NT2/D1 (cell line): ENCODE measurements around the gene ANTXR2.

ENCODE experiments used
- DNase-seq: peaks from one replicate; pipeline ENCODE4 v3.0.0-alpha.2; 2011; ENCODE audit warnings: low read depth, low spot score
- H3K27me3 ChIP-seq: 2 replicates; pipeline ENCODE4 v1.6.0; 2011; ENCODE audit warnings: mild to moderate bottlenecking; ENCODE audit not compliant: insufficient read length, insufficient read depth
- H3K36me3 ChIP-seq: 2 replicates; pipeline ENCODE4 v1.6.1; 2011; ENCODE audit warnings: mild to moderate bottlenecking, low read length, mixed read lengths; ENCODE audit not compliant: insufficient read depth, insufficient read length
- H3K4me1 ChIP-seq: 2 replicates; pipeline ENCODE4 v1.5.1; 2011; ENCODE audit not compliant: insufficient read depth, insufficient read length
- H3K4me3 ChIP-seq: 2 replicates; pipeline ENCODE4 v1.5.1; 2011; ENCODE audit warnings: low read depth; ENCODE audit not compliant: insufficient read length
- H3K9ac ChIP-seq: 2 replicates; pipeline ENCODE4 v1.6.0; 2011; ENCODE audit warnings: low read depth; ENCODE audit not compliant: insufficient read length
- H3K9me3 ChIP-seq: 2 replicates; pipeline ENCODE4 v1.5.1; 2011; ENCODE audit warnings: mild to moderate bottlenecking, low read length; ENCODE audit not compliant: insufficient read depth
- SUZ12 ChIP-seq: IDR thresholded peaks from 2 replicates; pipeline ENCODE4 v1.6.1; 2011; ENCODE audit not compliant: insufficient read length, insufficient read depth; ENCODE audit errors: extremely low read depth
- YY1 ChIP-seq: IDR thresholded peaks from 2 replicates; pipeline ENCODE4 v1.6.1; 2011; ENCODE audit not compliant: insufficient read length, insufficient read depth
- ZNF274 ChIP-seq: IDR thresholded peaks from 2 replicates; pipeline ENCODE4 v1.6.1; 2011; ENCODE audit warnings: mild to moderate bottlenecking, low read depth, low read length

Gene ANTXR2

DNA sequence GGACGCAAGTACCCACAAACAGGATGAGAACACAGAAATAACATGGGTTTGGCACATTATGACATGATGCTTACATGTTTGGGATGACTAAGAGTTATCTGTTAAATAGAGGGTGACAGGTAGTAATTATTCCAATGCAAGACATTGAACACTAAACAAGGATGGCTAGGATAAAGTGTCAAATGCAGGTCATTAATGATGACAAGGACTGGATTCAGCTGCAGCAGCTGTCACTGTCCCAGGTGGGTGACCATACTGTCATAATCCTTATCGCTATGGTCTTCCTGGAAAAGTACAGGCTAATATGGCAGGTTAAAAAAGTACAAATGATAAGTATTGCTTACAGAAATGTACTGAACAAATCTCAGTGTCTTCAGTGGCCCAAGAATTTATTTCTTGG is 123.9 kb downstream of the ANTXR2 start:
- no peak for TF ChIP-seq YY1
- TF ChIP-seq SUZ12, result no peak
- TF ChIP-seq ZNF274, result no peak
- Histone ChIP-seq H3K4me3 (no peak overlapping the region), H3K9ac (no peak overlapping the region), H3K36me3 (no peaks in the 10 kb centered on the region), H3K4me1 (no peaks in the 10 kb centered on the region), H3K27me3 (no peaks in the 10 kb centered on the region), H3K9me3 (no peaks in the 10 kb centered on the region)
- no peak for DNase-seq

DNA sequence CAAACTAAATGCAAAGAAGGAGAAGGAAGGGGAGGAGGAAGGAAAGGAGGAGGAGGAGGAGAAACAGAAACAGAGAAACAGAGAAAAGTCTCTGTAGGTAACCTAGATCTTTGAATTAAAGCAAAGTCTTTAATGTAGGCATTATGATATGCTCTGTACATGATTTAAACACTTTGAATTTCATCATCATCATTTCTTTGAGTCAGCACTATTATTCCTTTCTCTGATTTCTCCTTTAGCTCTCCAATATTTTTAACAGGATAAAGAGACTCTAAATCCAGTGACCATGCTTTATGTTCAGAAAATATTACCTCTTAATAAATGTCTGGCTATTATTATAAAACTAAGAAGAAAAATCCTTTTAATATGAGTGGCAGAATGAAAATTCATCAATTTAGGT is 124.3 kb downstream of the ANTXR2 start:
- no peak for TF ChIP-seq SUZ12
- TF ChIP-seq YY1, result no peak
- TF ChIP-seq ZNF274, result no peak
- Histone ChIP-seq H3K36me3 (no peaks in the 10 kb centered on the region), H3K9ac (no peak overlapping the region), H3K4me3 (no peak overlapping the region), H3K27me3 (no peaks in the 10 kb centered on the region), H3K4me1 (no peaks in the 10 kb centered on the region), H3K9me3 (no peaks in the 10 kb centered on the region)
- no peak for DNase-seq

DNA sequence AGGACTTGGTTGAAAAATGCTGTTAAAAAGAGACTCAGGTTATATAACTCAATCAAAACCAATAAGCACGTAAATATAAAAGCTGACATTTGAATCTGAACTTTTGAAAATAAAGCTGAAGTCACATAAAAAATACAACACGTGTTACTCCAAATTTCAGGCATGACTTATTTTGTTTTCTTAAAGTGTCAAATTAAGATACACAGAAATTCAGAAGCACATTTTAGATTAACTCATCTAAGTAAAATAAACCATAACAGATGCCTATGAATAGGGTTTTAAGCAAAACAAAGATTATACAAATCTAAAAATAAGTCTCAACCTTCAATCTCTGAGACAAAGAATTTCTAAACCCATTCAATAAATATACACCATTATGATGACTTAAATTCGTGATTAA is 124.8 kb downstream of the ANTXR2 start:
- Histone ChIP-seq H3K9me3 (no peaks in the 10 kb centered on the region), H3K4me1 (no peaks in the 10 kb centered on the region), H3K27me3 (no peaks in the 10 kb centered on the region), H3K36me3 (no peaks in the 10 kb centered on the region), H3K4me3 (no peak overlapping the region), H3K9ac (no peak overlapping the region)
- no peak for DNase-seq
- TF ChIP-seq ZNF274, result no peak
- TF ChIP-seq SUZ12, result no peak
- TF ChIP-seq YY1, result no peak

DNA sequence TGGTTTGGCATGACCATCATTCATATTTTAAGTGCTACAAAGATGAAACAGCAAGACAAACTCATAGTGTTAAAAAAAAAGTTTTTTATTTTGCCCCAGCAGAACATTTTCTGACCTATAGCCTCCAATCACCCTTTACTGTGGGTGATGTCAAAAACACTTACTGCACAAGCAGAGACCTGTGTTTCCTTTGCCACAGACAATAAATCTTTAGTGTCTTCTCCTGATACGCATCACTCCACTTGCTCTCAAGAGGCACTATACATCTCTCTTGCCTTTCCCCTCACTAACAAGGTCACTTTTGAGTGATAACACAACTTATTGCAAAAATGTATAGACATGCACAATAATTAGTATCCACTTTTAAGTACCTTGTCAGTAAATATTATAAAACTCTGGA is 125.6 kb downstream of the ANTXR2 start:
- Histone ChIP-seq H3K9me3 (no peaks in the 10 kb centered on the region), H3K4me1 (no peaks in the 10 kb centered on the region), H3K9ac (no peak overlapping the region), H3K4me3 (no peak overlapping the region), H3K27me3 (no peaks in the 10 kb centered on the region), H3K36me3 (no peaks in the 10 kb centered on the region)
- no peak for DNase-seq
- TF ChIP-seq YY1 (no peak), SUZ12 (no peak), ZNF274 (no peak)

DNA sequence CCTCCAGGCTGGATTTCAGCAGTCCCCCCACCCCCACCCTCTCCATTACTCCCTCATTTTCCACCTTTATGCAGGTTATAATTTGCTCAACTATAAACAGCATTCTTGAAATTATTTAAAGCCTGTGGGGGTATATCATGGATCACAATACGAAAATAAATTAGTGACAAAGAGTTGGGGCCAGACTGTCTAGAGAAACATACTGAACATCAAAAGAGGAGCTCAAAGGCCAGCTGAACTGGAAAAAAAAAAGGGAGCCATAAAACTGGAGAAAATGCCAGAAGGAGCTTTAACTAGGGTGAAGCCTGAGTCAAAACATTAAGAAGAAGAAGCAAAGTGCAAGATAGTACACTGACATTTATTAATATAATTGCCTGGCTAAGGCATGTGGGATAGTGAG is 137.8 kb downstream of the ANTXR2 start:
- no peak for DNase-seq
- Histone ChIP-seq H3K9ac (no peak overlapping the region), H3K36me3 (no peaks in the 10 kb centered on the region), H3K27me3 (no peaks in the 10 kb centered on the region), H3K4me1 (no peaks in the 10 kb centered on the region), H3K4me3 (no peak overlapping the region), H3K9me3 (no peaks in the 10 kb centered on the region)
- no peak for TF ChIP-seq SUZ12
- no peak for TF ChIP-seq ZNF274
- no peak for TF ChIP-seq YY1

DNA sequence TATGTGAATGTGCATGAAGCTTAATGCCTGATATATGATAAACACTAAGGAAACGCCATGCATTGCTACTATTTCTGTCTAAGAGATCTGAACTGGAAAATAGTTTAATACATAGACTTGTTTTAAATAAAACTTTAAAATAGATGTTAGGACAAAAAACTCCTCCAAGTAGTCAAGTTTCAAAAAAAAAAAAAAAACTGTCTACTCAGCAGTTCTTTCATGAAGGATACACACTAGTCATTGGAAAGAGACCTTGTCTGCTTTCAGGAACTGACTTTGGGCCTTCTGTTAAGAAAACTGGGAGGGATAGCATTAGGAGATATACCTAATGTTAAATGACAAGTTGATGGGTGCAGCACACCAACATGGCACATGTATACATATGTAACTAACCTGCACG is 138.4 kb downstream of the ANTXR2 start:
- no peaks in the 10 kb centered on the region for H3K9me3 ChIP-seq
- no peak for DNase-seq
- no peaks in the 10 kb centered on the region for H3K36me3 ChIP-seq
- no peak overlapping the region for H3K4me3 ChIP-seq
- no peaks in the 10 kb centered on the region for H3K4me1 ChIP-seq
- no peaks in the 10 kb centered on the region for H3K27me3 ChIP-seq
- no peak overlapping the region for H3K9ac ChIP-seq
- TF ChIP-seq ZNF274 (no peak), YY1 (no peak), SUZ12 (no peak)

DNA sequence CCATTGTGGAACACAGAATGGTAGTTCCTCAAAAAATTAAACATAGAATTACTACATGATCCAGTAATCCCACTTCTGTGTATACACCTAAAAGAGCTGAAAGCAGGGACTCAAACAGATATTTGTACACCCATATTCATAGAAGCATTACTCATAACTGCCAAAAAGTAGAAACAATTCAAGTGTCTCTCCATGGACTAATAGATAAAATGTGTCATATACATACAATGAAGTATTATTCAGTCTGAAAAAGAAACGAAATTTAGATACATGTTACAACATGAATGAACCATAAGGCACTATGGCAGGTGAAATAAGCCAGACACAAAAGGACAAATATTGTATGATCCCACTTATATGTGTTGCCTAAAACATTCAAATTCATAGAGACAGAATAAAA is 145.1 kb downstream of the ANTXR2 start:
- H3K9me3 ChIP-seq, result no peaks in the 10 kb centered on the region
- TF ChIP-seq ZNF274 (no peak), SUZ12 (no peak), YY1 (no peak)

DNA sequence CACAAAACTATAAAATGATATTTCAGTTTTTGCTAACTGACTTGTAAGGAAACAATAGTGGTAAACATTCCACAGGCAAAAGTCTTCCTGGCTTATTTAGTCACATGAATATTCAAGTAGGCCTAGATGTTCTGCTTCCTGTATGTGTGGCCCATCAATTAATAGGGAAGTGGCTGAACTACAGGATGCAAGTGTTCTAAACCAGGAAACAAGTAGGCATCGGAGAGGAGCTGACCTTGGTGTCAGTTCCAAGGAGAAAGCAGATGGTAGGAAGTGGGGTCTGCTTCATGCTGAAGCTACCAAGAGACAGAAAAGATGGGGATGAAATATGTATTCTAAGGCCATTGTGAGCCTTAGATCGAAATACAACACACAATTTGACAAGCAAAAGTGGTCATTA is 149.7 kb downstream of the ANTXR2 start:
- TF ChIP-seq SUZ12 (no peak), YY1 (no peak), ZNF274 (no peak)
- no peak overlapping the region for H3K9ac ChIP-seq
- H3K27me3 ChIP-seq, result no peaks in the 10 kb centered on the region
- H3K9me3 ChIP-seq, result no peaks in the 10 kb centered on the region
- DNase-seq, result no peak
- no peaks in the 10 kb centered on the region for H3K4me1 ChIP-seq
- H3K36me3 ChIP-seq, result no peaks in the 10 kb centered on the region
- no peak overlapping the region for H3K4me3 ChIP-seq

More for the DNA sequence above, 145.1 kb downstream of the ANTXR2 start:
- Histone ChIP-seq H3K4me3 (no peak overlapping the region), H3K36me3 (no peaks in the 10 kb centered on the region), H3K4me1 (no peaks in the 10 kb centered on the region), H3K9ac (no peak overlapping the region), H3K27me3 (no peaks in the 10 kb centered on the region)
- DNase-seq, result no peak
